Iris pigment epithelial cell (primary cell): Measurements from ENCODE around the gene SEPTIN5.
A peak's percentile ranks its signal among the peaks of the same experiment; 100 is the strongest.
"Not testable (repeated sequence)": the region's sequence is repeated elsewhere in the genome, so short reads cannot be mapped to it uniquely, and the experiment has no call there.

Experiments
- DNase-seq: peaks from one replicate; pipeline ENCODE4 v3.0.0-alpha.2; 2011; ENCODE audit warnings: low read depth

The SEPTIN5 gene

GRCh38 chr22:19680911-19681862 is 33.1 kb upstream of the SEPTIN5 start:
- DNase-seq, result no peak

GRCh38 chr22:19681863-19682245 is 32.4 kb upstream of the SEPTIN5 start:
- no peak for DNase-seq

DNA sequence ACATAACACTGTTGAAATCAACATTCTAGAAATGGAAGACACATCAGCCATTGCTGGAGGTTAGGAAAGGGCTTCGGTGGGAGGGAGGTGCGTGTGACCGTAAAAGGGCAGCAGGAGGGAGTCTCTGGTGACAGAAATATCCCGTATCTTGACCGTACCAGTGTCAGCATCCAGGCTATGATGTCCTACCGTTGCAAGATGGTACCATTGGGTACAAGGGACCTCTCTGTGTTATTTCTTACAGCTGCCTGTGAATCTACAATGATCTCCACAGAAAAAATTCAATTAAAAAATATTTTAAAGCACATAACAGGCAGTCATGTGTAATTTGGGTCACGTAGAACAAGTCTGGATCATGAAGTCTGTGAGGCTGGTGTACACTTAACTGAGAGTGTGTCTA is 27.4 kb upstream of the SEPTIN5 start:
- no peak for DNase-seq

DNA sequence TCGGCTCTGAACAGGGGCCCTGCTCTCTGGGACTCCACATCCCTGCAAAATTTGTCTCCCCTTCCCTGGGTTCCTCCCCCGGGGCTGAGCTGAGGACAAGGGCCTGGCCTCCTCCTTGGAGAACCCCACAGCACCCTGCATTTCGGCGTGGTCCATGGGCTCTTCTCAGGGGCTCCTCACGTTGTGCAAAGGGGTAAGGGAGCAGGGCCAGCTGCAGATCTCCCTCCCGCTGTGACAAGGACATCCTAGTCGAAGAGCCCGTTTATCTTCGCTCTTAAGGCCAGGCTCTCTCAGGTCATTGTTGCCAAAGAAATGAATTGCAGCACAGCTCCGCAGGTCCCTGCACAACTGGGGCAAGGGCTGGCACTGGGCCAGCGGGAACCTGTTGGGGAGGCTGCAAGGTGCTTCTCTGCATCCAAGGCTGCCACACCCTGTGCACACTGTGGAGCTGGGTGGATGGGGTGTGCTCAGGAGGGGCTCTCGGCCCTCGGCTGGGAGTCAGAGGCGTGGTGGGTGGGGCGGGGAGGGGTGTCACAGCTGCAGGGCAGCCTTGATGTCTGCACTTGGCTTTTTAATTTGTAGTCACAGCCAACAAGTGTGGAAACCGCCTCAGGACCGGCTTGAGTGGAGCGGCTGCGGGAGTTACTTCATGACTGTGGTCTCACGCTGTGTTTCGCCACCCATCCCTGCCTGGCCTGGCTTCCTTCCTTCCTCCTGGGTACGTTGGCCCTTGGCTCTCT is 26.6 kb upstream of the SEPTIN5 start:
- DNase-seq, result no peak

DNA sequence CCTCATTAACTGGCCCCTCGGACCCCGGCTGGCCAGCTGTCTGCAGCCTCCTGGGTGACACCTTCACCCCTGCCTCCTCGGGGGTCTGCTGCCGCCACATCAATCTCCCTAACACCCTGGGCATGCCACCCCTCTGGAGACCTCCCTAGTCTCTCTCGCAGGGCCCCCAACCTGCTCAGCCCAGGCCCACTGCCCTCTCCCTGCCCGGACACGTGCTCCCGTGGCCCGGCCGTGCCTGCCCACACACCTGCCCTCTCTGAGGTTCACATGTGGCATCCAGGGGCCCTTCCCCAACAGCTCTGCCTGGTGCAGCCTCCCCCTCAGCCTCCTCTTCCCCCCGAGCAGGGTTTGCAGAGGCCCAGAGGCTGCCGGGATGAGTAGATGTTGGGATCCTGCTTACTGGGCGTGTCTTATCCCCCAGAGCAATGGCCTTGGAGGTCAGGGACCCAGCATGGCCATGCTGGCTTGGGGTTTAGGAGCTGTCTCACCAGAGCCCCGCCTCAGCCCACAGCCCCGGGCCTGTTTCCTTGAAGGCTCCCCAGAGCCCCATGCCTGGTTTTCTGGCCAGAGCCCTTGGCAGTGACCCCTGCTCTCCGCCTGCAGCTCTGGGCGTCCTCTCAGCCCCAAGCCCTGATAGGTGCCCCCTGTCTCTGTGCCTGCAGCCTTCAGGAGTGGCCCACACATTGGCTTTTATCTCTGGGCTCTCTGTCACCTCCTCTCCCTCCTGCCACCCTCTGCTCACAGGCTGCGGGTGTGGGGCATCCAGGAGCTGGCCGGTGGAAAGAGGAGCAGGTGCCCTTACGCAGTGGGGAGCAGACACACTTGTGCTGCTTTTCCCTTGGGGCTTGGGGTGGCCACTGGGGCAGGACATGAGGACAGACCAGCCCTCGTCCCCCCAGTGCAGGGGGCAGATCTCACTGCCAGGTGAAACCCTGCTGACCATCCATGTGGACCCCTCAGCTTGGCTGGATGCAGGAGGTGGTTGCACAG is 25.7 kb upstream of the SEPTIN5 start:
- DNase-seq, result no peak

- no peak for DNase-seq
These were observed 24.9 kb upstream of the SEPTIN5 start for GRCh38 chr22:19689408-19689807.

GRCh38 chr22:19691007-19691720 is 23.1 kb upstream of the SEPTIN5 start:
- no peak for DNase-seq

- DNase-seq, result peak; percentile 68
These were observed 22.5 kb upstream of the SEPTIN5 start for GRCh38 chr22:19691721-19692341.

- no peak for DNase-seq
These were observed 20.7 kb upstream of the SEPTIN5 start for GRCh38 chr22:19693581-19693980.

GRCh38 chr22:19693981-19694670 is 20.2 kb upstream of the SEPTIN5 start:
- DNase-seq, result no peak

DNA sequence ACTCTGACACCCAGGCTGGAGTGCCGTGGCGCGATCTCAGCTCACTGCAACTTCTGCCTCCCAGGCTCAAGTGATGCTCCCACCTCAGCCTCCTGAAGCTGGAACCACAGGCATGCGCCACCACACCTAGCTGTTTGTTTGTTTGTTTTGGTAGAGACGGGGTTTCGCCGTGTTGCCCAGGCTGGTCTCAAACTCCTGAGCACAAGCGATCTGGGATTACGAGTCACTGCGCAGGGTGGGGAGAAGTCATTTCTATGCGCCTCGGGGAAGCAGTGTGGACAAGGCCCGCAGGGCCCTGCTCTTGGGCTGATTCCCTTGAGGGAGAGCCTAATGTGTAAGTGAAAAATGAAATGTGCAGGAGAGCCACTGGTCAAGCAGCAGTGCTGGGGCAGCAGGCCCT is 19.6 kb upstream of the SEPTIN5 start:
- no peak for DNase-seq

DNA sequence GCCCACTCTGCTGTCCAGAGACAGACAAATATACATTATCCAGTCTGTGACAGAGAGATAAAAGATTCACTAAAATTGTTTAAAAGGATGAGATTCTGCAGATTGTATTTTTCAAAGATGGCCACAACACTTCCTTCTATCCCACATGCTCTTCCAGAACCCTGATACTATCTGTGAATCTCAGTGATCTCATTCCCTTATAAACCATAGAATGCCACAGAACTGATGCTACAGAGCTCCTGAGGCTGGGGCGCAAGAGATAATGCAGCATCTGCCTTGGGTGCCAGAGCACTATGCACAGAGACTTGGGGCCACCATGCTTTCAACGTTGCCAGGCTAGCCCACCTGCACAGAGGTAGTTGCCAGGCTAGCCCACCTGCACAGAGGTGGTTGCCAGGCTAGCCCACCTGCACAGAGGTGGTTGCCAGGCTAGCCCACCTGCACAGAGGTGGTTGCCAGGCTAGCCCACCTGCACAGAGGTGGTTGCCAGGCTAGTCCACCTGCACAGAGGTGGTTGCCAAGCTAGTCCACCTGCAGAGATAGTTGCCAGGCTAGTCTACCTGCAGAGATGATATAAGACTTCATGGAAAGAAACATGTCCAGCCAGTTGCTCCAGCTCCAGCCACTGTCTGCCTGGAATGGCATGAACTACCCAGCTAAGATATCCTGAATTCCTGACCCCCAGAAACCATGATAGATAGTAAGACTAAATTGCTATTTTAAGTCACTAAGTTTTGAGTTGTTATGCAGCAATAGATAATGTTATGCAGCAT is 17.6 kb upstream of the SEPTIN5 start:
- DNase-seq, result no peak

- not testable (repeated sequence) for DNase-seq
These were observed 16.4 kb upstream of the SEPTIN5 start for GRCh38 chr22:19697871-19698270.

DNA sequence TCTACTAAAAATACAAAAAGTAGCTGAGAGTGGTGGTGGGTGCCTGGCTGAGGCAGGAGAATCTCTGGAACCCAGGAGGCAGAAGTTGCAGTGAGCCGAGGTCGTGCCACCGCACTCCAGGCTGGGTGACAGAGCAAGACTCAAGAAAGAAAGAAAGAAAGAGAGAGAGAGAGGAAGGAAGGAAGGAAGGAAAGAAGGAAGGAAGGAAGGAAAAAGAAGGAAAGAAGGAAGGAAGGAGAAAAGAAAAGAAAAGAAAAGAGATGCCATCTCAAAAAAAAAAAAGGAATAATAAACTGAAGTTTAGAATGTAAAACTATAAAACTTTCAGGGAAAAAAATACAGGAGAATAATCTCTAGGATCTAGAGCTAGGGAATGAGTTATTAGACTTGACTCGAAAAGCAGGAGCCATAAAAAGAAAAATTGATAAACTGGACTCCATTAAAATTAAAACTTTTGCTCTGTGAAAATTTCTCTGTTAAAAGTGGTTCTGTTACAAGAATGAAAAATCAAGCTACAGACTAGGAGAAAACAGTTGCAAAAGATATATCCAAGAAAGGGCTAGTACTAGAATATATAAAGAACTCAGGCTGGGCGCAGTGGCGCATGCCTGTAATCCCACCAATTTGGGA is 13.4 kb upstream of the SEPTIN5 start:
- no peak for DNase-seq

- DNase-seq, result no peak
These were observed 12.7 kb upstream of the SEPTIN5 start for GRCh38 chr22:19701420-19702145.

DNA sequence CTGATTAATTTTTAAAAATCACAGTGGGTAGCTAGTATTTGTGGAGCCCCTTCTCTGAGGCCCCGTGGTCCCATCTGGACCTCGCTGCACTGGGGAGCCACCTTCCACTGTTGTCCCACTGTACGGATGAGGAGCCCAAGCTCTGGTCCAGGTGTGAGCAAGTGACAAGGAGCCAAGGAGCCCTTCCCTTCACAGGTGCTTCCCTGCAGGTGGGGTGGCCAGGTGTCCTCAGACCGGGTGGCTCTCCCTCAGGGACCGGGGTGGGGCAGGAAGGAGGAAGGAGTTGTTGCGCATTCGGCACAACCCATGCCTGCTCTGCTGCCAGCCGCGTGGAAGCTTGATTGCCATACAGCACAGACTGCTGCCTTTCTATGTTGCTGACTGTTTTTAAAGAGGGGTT is 10.4 kb upstream of the SEPTIN5 start:
- no peak for DNase-seq

GRCh38 chr22:19704355-19705015 is 9.8 kb upstream of the SEPTIN5 start:
- DNase-seq, result no peak
